Activated CD4-positive, alpha-beta T cell treated with anti-CD3 and anti-CD28 coated beads for 36 hours (primary cell): ENCODE measurements around the gene KLHL9. TPM values are rescaled to one million over a fixed set of nuclear protein-coding genes. Genes with fewer than 3 reads are reported as not detected.
A peak's percentile ranks its signal among the peaks of the same experiment; 100 is the strongest.
"Not testable (repeated sequence)": the region's sequence is repeated elsewhere in the genome, so short reads cannot be mapped to it uniquely, and the experiment has no call there.

Experiments
- ATAC-seq: fragments of 200-7000 bp; cut with Tn5 transposase; one replicate; pipeline ENCODE4 v1.10.0; 2021; ENCODE audit warnings: mild to moderate bottlenecking, moderate library complexity
- CTCF ChIA-PET: fragments of 350-600 bp; sonication (Branson Sonifier 250); formaldehyde crosslinking; loops from one replicate; lab custom pipeline; 2021; ENCODE audit warnings: antibody characterized with exemption; lab: Charles Lee
- POLR2A ChIA-PET: fragments of 350-600 bp; sonication (Branson Sonifier 250); formaldehyde crosslinking; loops from one replicate; lab custom pipeline; 2021; ENCODE audit warnings: antibody characterized with exemption, inconsistent platforms; lab: Charles Lee
- DNase-seq: peaks from one replicate; pipeline ENCODE4 v3.0.0-alpha.2; 2020
- H3K27ac Mint-ChIP-seq: one replicate; pipeline ENCODE4 v1.8.0; 2021; ENCODE audit warnings: mixed read lengths
- H3K27me3 Mint-ChIP-seq: one replicate; pipeline ENCODE4 v1.8.0; 2021; ENCODE audit warnings: mixed read lengths
- H3K36me3 Mint-ChIP-seq: one replicate; pipeline ENCODE4 v1.8.0; 2021; ENCODE audit warnings: low read depth, mixed read lengths
- H3K4me1 Mint-ChIP-seq: one replicate; pipeline ENCODE4 v1.8.0; 2021; ENCODE audit warnings: mixed read lengths
- H3K4me3 Mint-ChIP-seq: one replicate; pipeline ENCODE4 v1.8.0; 2021; ENCODE audit warnings: mild to moderate bottlenecking, moderate library complexity, mixed read lengths
- H3K9me3 Mint-ChIP-seq: one replicate; pipeline ENCODE4 v1.8.0; 2021; ENCODE audit warnings: low read depth, mixed read lengths
- intact Hi-C, 2 experiments: fragments of 100-400 bp; cut with DNase I in 1 of 2; cut with micrococcal nuclease in 1 of 2; formaldehyde crosslinking; loops; one replicate each; pipeline versions ENCODE4 v1.14.2 to v1.15.1; 2022 to 2024; cut with DNase I, micrococcal nuclease
- total RNA-seq, 2 experiments: library from RNA; stranded (reverse); gene quantifications; one replicate each; pipeline ENCODE4 v1.2.3, GENCODE V29; 2021

Gene KLHL9, protein sequence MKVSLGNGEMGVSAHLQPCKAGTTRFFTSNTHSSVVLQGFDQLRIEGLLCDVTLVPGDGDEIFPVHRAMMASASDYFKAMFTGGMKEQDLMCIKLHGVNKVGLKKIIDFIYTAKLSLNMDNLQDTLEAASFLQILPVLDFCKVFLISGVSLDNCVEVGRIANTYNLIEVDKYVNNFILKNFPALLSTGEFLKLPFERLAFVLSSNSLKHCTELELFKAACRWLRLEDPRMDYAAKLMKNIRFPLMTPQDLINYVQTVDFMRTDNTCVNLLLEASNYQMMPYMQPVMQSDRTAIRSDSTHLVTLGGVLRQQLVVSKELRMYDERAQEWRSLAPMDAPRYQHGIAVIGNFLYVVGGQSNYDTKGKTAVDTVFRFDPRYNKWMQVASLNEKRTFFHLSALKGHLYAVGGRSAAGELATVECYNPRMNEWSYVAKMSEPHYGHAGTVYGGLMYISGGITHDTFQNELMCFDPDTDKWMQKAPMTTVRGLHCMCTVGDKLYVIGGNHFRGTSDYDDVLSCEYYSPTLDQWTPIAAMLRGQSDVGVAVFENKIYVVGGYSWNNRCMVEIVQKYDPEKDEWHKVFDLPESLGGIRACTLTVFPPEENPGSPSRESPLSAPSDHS
- 10 to 100 TPM; 11.7 to 14.7 TPM for total RNA-seq

DNA sequence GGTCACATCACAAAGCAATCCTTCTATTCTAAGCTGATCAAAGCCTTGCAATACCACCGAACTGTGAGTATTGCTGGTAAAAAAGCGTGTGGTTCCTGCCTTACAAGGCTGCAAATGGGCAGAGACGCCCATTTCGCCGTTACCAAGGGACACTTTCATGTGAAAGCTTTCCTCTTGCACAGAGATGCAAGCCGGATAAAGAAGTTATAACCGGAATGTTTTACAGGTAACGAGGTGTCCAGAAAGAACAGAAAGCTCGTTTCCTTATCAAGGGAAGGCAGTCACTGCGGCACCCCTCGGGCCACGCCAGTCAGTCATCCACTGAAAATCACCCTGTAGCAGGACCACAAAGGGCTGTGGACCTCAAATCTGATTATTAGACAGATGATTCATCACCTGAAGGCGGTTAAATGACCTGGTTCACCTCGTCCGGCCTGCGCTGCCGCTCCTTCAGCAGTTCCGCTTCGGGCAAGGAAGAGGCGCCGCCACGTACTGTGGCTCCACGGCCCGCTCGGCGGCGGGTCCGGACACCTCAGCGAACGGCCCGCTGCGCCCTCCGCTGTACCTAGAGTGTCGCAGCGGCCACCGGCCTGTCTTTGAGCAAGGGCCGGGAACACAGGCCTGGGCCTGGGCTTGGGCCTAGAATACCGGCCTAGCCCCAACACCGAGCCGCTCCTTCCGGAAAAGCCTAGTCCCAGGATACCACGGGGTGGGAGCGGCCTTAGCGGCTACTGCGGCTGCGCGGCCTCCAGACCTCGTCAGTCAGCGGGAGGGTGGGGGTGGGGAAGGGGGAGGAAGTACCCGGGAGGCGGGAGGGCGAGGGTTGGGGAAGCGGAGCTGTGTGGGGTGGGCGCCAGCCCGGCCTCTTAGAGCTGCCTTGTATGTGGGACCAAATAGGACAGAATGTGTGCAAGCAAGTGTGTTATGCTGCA, at the start of gene KLHL9:
KLHL9 (minus strand) TSS at position 704 of the 932 bp plus-strand sequence; CDS start at position 159, 545 bp downstream.
- intact Hi-C loops = loop anchor here (1.0 to 10.0 kb wide), 8 partner anchors 22 to 670 kb away; partner anchors contain the start of genes MTAP (in 2 of the 2) and CDKN2B (in 1 of the 2)
- Mint-ChIP-seq H3K27ac (peak within 1 kb of the TSS; percentile 89), H3K4me1 (peaks cover 49% of the 10 kb centered on the region), H3K36me3 (peaks cover 25% of the 10 kb centered on the region), H3K4me3 (peak within 1 kb of the TSS; percentile 86), H3K27me3 (peaks cover 4% of the 10 kb centered on the region), H3K9me3 (no peaks in the 10 kb centered on the region)
- ChIA-PET POLR2A (no interaction called here), CTCF (interaction anchor here (0.5 to 3.2 kb wide), 15 partner anchors 9 to 230 kb away, joined by 3 to 24 read pairs (median 4); no protein-coding TSS in a partner anchor)
- DNase-seq (peak; percentile 94), ATAC-seq (peak; percentile 94)

DNA sequence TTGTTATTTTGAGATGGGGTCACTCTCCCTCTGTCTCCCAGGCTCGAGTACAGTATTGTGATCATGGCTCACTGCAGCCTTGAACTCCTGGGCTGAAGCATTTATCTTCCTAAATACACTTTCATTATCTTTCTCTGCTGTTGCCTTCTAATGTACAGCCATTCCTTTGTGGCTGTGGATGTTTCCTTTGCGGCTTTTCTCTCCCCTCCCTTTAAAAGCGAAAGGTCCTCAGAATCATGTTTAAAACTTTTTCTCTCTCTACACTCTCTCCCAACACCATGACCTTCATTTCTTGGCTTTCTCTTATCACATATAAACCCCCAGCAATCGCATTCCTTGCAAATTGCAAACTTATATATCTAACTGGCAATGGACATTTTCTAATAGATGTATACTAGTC, 48.4 kb upstream of the KLHL9 start:
- H3K4me3 Mint-ChIP-seq = no peak overlapping the region
- H3K9me3 Mint-ChIP-seq = no peaks in the 10 kb centered on the region
- no peaks in the 10 kb centered on the region for H3K36me3 Mint-ChIP-seq
- peaks cover 13% of the 10 kb centered on the region for H3K4me1 Mint-ChIP-seq
- ATAC-seq (no peak), DNase-seq (no peak)
- no peak overlapping the region for H3K27ac Mint-ChIP-seq
- H3K27me3 Mint-ChIP-seq = peaks cover 35% of the 10 kb centered on the region
- CTCF ChIA-PET = no interaction called here
- intact Hi-C loops = no loop called here
- POLR2A ChIA-PET = no interaction called here

DNA sequence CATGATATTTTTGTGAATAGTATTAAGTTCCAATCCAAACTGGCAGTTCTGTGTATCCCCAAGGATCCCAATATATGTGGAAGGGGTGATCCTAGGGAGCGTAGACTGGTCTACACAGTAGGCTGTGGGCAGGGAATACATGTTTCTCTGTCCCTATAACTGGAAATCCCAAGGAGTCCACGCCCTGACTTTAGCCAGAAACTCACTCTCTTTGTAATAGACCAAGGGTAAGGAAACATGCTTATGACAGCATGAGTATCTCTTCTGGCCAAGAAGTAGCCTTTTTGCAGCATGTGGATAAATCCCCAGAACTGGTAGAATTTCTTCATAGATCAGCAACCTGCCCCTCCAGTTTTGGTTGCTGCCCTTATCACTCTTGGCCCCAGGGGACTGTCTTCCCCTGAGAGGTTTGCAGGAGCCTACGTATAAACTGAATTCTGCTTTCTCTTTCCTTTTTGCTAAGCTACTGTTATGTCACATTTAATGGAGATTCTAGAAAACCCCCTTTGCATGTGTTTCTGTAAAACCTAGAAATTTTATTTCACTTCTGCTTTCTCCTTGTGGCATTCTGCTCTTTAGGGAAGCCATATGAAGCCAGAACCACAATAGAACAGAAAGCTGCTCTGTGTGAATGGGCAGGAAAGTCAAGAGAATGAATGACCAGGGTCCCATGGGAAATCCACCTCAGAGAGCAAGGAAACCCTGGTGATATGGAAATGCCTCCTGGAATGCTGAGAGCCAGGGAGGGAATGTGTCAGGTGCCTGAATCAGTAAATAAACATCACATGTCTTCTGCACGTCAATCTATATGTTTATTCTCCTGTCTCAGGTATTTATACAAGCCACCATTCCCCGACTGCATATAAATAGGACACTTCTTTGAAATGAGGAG, 46.5 kb upstream of the KLHL9 start:
- Mint-ChIP-seq H3K9me3 (no peaks in the 10 kb centered on the region), H3K4me1 (peaks cover 13% of the 10 kb centered on the region), H3K36me3 (no peaks in the 10 kb centered on the region), H3K27me3 (peaks cover 37% of the 10 kb centered on the region), H3K27ac (no peak overlapping the region), H3K4me3 (no peak overlapping the region)
- intact Hi-C loops = loop anchor here (1.0 kb wide), 2 partner anchors 24 to 46 kb away; partner anchors contain the start of gene KLHL9 (in 1 of the 2)
- DNase-seq (peak; percentile 18), ATAC-seq (peak; percentile 90)
- ChIA-PET CTCF (interaction anchor here (0.5 to 3.5 kb wide), 6 partner anchors 10 to 55 kb away, joined by 3 to 18 read pairs (median 3); no protein-coding TSS in a partner anchor), POLR2A (no interaction called here)

DNA sequence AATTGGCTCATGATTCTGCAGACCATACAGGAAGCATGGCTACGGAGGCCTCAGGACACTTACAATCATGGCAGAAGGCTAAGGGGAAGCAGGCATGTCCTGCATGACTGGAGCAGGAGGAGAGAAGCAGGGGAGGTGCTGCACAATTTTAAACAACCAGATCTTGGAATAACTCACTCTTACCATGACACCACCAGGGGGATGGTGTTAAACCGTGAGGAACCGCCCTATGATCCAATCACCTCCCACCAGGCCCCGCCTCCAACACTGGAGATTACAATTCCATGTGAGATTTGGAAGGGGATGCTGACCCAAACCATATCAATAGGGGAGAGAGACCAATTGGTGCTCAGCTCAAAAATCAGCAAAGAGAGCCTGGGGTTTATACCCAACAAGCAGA, 36.3 kb upstream of the KLHL9 start:
- H3K9me3 Mint-ChIP-seq, CTCF ChIA-PET, DNase-seq, H3K36me3 Mint-ChIP-seq, H3K4me3 Mint-ChIP-seq, POLR2A ChIA-PET, intact Hi-C loops, ATAC-seq, H3K4me1 Mint-ChIP-seq, H3K27ac Mint-ChIP-seq: not testable (repeated sequence)
- peaks cover 18% of the 10 kb centered on the region for H3K27me3 Mint-ChIP-seq

DNA sequence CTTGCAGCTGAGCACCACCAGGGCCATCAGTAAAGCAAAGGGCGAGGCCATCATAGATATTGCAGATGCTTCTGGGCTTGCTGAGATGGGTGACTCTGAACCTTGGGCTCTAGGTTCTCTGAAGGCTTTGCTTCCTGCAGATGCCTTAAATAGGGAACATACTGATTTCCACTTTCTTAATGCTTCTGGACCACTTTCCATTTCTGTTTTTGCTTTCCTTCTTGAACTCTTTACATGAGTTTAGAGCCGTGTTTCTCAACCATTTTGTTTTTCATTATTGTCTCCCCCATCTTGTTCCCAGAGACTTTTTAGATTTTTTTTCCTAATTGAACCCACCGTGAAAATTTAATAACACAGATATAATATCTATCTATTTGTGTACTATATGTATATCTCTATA, 32.8 kb upstream of the KLHL9 start, which contains the start of gene IFNA13:
IFNA13 (minus strand) TSS at position 101 of the 400 bp plus-strand sequence; CDS start at position 54, 47 bp downstream.
- intact Hi-C loops = no loop called here
- Mint-ChIP-seq H3K9me3 (no peaks in the 10 kb centered on the region), H3K4me3 (no peak within 1 kb of the TSS), H3K27me3 (peaks cover 31% of the 10 kb centered on the region), H3K4me1 (no peaks in the 10 kb centered on the region), H3K27ac (no peak within 1 kb of the TSS), H3K36me3 (no peaks in the 10 kb centered on the region)
- ChIA-PET CTCF (interaction anchor here (1.1 kb wide), 1 partner anchor 24 kb away, joined by 3 read pairs; no protein-coding TSS in a partner anchor), POLR2A (no interaction called here)
- no peak for DNase-seq
- ATAC-seq = no peak

DNA sequence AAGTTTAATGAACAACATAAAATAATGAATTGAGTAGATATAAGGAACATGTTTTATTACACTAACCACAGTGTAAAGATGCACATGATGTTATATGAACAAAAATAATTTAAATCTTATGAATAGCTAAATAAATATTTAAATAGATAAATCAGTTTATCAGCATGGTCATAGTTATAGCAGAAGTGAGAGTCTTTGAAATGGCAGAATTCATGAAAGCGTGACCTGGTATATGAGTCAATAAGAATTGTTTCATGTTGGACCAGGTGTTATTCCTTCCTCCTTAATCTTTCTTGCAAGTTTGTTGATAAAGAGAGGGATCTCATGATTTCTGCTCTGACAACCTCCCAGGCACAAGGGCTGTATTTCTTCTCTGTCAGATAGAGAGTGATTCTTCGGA, 32.0 kb upstream of the KLHL9 start:
- H3K27me3 Mint-ChIP-seq = peaks cover 31% of the 10 kb centered on the region
- intact Hi-C loops, CTCF ChIA-PET, H3K9me3 Mint-ChIP-seq, H3K4me1 Mint-ChIP-seq, ATAC-seq, H3K36me3 Mint-ChIP-seq, H3K4me3 Mint-ChIP-seq, DNase-seq, POLR2A ChIA-PET, H3K27ac Mint-ChIP-seq: not testable (repeated sequence)

DNA sequence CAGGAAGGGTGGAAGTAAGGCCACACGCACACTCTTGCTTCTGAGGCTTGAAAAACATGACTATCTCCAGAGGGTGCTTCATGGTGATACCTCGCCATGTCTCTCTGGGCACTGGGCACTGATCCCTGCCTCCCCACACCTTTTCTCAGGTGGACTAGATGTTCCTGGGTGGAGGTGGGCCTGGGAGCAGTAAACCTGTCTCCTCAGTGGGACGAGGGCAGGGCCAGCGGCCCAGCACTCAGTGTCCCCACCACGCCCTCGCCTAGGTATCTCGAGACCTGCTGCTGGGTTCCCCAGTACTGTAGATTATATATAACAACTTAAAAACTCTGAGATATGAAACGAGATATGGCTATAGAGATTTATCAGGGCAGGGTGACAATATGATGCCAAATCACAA, 27.1 kb upstream of the KLHL9 start:
- intact Hi-C loops = no loop called here
- no peaks in the 10 kb centered on the region for H3K9me3 Mint-ChIP-seq
- no peak overlapping the region for H3K27ac Mint-ChIP-seq
- DNase-seq (no peak), ATAC-seq (no peak)
- peaks cover 21% of the 10 kb centered on the region for H3K27me3 Mint-ChIP-seq
- H3K4me3 Mint-ChIP-seq = no peak overlapping the region
- no peaks in the 10 kb centered on the region for H3K36me3 Mint-ChIP-seq
- CTCF ChIA-PET = no interaction called here
- POLR2A ChIA-PET = no interaction called here
- H3K4me1 Mint-ChIP-seq = peaks cover 14% of the 10 kb centered on the region

DNA sequence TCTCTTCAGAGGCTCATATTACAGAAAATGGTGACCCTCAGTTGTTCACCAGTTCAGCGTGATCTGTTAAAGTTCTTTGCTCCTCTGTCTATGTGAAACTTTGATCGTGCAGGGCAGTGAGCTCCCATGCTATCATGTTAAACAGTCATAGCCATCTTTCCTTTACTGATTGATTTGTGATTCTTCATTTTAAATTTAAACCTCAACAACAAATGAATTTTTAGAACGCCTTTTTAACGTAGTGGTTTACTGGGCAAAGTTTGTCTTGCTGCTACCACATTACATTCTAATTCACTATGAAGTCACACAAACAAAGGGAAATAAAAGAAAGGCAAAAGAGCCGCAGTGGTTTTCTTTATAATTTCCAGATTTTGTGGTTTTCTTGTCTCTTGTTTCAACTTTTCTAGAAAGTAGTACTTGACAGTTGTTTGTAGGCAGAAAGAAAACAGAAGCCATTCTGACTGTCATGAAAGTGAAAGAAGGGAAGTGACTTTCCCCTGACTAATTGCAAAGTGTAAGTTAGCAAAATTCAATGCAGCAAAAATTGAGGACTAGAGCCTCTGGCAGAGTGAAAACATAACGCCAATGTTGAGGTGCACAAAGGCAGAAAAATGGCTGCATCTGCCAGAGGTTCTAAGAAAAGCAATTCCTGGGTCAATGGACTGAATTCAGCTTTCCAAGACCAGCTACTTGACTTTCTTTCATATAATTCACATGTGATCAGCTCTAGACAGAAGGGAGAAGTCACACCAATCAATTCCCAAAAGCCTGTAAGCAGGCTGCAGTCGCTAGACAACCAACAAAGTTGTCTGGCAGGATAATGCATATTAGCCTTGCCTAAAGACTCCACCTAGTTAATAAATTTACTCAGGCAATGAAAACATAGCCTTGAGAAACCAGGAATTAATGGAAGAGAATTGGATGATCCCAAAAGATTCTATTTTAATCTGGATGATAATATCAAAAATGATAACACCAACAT, 22.6 kb upstream of the KLHL9 start:
- POLR2A ChIA-PET = no interaction called here
- peak; percentile 94 for ATAC-seq

DNA sequence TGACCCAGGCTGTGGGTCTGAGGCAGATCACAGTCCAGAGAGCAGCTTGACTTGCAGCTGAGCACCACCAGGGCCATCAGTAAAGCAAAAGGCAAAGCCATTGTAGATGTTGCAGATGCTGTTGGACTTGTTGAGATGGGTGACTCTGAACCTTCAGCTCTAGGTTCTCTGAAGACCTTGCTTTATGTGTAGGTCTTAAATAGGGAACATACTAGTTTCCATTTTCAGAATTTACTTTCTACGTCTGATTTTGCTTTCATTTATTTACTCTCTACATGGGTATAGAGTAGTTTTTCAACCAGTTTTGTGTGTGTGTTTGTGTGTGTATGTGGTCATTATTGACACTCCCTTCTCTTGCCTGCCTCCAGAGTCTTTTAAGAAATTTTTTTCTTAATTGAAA, 15.6 kb upstream of the KLHL9 start, which contains the start of gene IFNA6:
IFNA6 (minus strand) TSS at position 101 of the 400 bp plus-strand sequence; CDS start at position 101, 0 bp downstream.
- Mint-ChIP-seq H3K36me3 (peaks cover 9% of the 10 kb centered on the region), H3K4me3 (no peak within 1 kb of the TSS), H3K9me3 (peaks cover 8% of the 10 kb centered on the region), H3K4me1 (no peaks in the 10 kb centered on the region), H3K27ac (no peak within 1 kb of the TSS), H3K27me3 (peaks cover 33% of the 10 kb centered on the region)
- no peak for DNase-seq
- ChIA-PET POLR2A (no interaction called here), CTCF (interaction anchor here (1.4 to 1.7 kb wide), 2 partner anchors 16 to 24 kb away, joined by 3 to 5 read pairs; no protein-coding TSS in a partner anchor)
- intact Hi-C loops = loop anchor here in 1 of 2 experiments (10.0 kb wide), 1 partner anchor 704 kb away; no protein-coding TSS in a partner anchor
- no peak for ATAC-seq

More for the DNA sequence above, 22.6 kb upstream of the KLHL9 start:
- intact Hi-C loops = loop anchor here (1.0 to 10.0 kb wide), 9 partner anchors 22 to 697 kb away; partner anchors contain the start of gene KLHL9 (in 2 of the 2)
- Mint-ChIP-seq H3K4me3 (peak overlapping the region; percentile 35), H3K27me3 (peaks cover 18% of the 10 kb centered on the region), H3K27ac (peak overlapping the region; percentile 70), H3K9me3 (peaks cover 8% of the 10 kb centered on the region), H3K4me1 (peaks cover 19% of the 10 kb centered on the region), H3K36me3 (peaks cover 9% of the 10 kb centered on the region)
- peak; percentile 40 for DNase-seq
- CTCF ChIA-PET = interaction anchor here (1.1 to 1.9 kb wide), 6 partner anchors 14 to 77 kb away, joined by 3 to 8 read pairs (median 4); no protein-coding TSS in a partner anchor
